KBM-7 (cell line): ENCODE results near the gene RYR2.
"Not testable (repeated sequence)": the region's sequence is repeated elsewhere in the genome, so short reads cannot be mapped to it uniquely, and the experiment has no call there.

Source experiments
- DNase-seq: peaks from one replicate; pipeline ENCODE4 v3.0.0-alpha.2; 2015
- in situ Hi-C: fragments of 300-500 bp; cut with MboI; formaldehyde crosslinking; loops from 2 replicates; pipeline ENCODE4 v1.14.3; 2020; ENCODE audit warnings: low sequenced_read_pairs, low pct_unique_long_range_greater_than_20kb, mixed read lengths

RYR2 gene

GRCh38 chr1:237287876-237288521 lies 246.0 kb downstream of the RYR2 start:
- DNase-seq = no peak
- in situ Hi-C loops = no loop called here

- in situ Hi-C loops = no loop called here
- DNase-seq = no peak
These were observed 251.8 kb downstream of the RYR2 start for GRCh38 chr1:237293804-237294203.

GRCh38 chr1:237296861-237297260 lies 254.9 kb downstream of the RYR2 start:
- no peak for DNase-seq
- in situ Hi-C loops = no loop called here

GRCh38 chr1:237300642-237301041 lies 258.7 kb downstream of the RYR2 start:
- in situ Hi-C loops = no loop called here

GRCh38 chr1:237303929-237304328 lies 261.9 kb downstream of the RYR2 start:
- no peak for DNase-seq
- in situ Hi-C loops = no loop called here

More at GRCh38 chr1:237300642-237301041, 258.7 kb downstream of the RYR2 start:
- no peak for DNase-seq

- DNase-seq = no peak
- in situ Hi-C loops = no loop called here
These were observed 264.7 kb downstream of the RYR2 start for GRCh38 chr1:237306726-237307125.

- in situ Hi-C loops = no loop called here
- DNase-seq = no peak
These were observed 267.7 kb downstream of the RYR2 start for GRCh38 chr1:237309595-237310118.

- in situ Hi-C loops = no loop called here
- DNase-seq = no peak
These were observed 274.4 kb downstream of the RYR2 start for GRCh38 chr1:237316352-237316751.

GRCh38 chr1:237318748-237319147 lies 276.8 kb downstream of the RYR2 start:
- no peak for DNase-seq
- in situ Hi-C loops = no loop called here

- no peak for DNase-seq
- in situ Hi-C loops = no loop called here
These were observed 278.9 kb downstream of the RYR2 start for GRCh38 chr1:237320890-237321289.

GRCh38 chr1:237324226-237324625 lies 282.2 kb downstream of the RYR2 start:
- in situ Hi-C loops = no loop called here
- DNase-seq = no peak

- no peak for DNase-seq
- in situ Hi-C loops = no loop called here
These were observed 285.1 kb downstream of the RYR2 start for GRCh38 chr1:237327061-237327460.

- no peak for DNase-seq
- in situ Hi-C loops = no loop called here
These were observed 298.9 kb downstream of the RYR2 start for GRCh38 chr1:237340892-237341291.

- in situ Hi-C loops = no loop called here
These were observed 299.4 kb downstream of the RYR2 start for GRCh38 chr1:237341391-237341790.

GRCh38 chr1:237342730-237343129 lies 300.7 kb downstream of the RYR2 start:
- no peak for DNase-seq
- in situ Hi-C loops = no loop called here

More at GRCh38 chr1:237341391-237341790, 299.4 kb downstream of the RYR2 start:
- DNase-seq = no peak

- in situ Hi-C loops = no loop called here
- no peak for DNase-seq
These were observed 310.8 kb downstream of the RYR2 start for GRCh38 chr1:237352747-237353146.

- no peak for DNase-seq
- in situ Hi-C loops = no loop called here
These were observed 311.9 kb downstream of the RYR2 start for GRCh38 chr1:237353918-237354317.

- DNase-seq = no peak
- in situ Hi-C loops = no loop called here
These were observed 313.0 kb downstream of the RYR2 start for GRCh38 chr1:237355022-237355421.

GRCh38 chr1:237358555-237358954 lies 316.6 kb downstream of the RYR2 start:
- no peak for DNase-seq
- in situ Hi-C loops = no loop called here

GRCh38 chr1:237367758-237368157 lies 325.8 kb downstream of the RYR2 start:
- in situ Hi-C loops = no loop called here
- DNase-seq = no peak

- in situ Hi-C loops, DNase-seq: not testable (repeated sequence)
These were observed 329.5 kb downstream of the RYR2 start for GRCh38 chr1:237371477-237371876.
